CD4-positive, alpha-beta memory T cell (primary cell): Measurements from ENCODE around the gene OR2A7. TPM values are rescaled to one million over a fixed set of nuclear protein-coding genes. Genes with fewer than 3 reads are reported as not detected.
"Not testable (repeated sequence)": the region's sequence is repeated elsewhere in the genome, so short reads cannot be mapped to it uniquely, and the experiment has no call there.

Experiments
- CTCF ChIA-PET: fragments of 350-600 bp; sonication (Branson Sonifier 250); formaldehyde crosslinking; loops from one replicate; lab custom pipeline; 2021; ENCODE audit warnings: inconsistent platforms; ENCODE audit not compliant: partially characterized antibody; lab: Charles Lee
- POLR2A ChIA-PET: fragments of 350-600 bp; sonication (Branson Sonifier 250); formaldehyde crosslinking; loops from one replicate; lab custom pipeline; 2021; ENCODE audit not compliant: partially characterized antibody; lab: Charles Lee
- DNase-seq, 5 donors: peaks; one replicate each; pipeline versions ENCODE4 v3.0.0 to v3.0.0-alpha.2; 2020 to 2022; ENCODE audit warnings: mixed read lengths in 1 of 5
- H3K27ac ChIP-seq: one replicate; pipeline ENCODE4 v1.7.0; 2013; ENCODE audit warnings: low read depth, low read length
- H3K27me3 ChIP-seq: 2 replicates; pipeline ENCODE4 v1.7.0; 2013; ENCODE audit warnings: mild to moderate bottlenecking, low read length, moderate library complexity; ENCODE audit not compliant: insufficient read depth
- H3K36me3 ChIP-seq: 2 replicates; pipeline ENCODE4 v1.7.0; 2013; ENCODE audit warnings: mild to moderate bottlenecking, low read length, moderate library complexity; ENCODE audit not compliant: insufficient read depth
- H3K4me1 ChIP-seq: 2 replicates; pipeline ENCODE4 v1.7.0; 2013; ENCODE audit warnings: mild to moderate bottlenecking, low read length, moderate library complexity; ENCODE audit not compliant: insufficient read depth
- H3K4me3 ChIP-seq, 2 donors: one replicate each; pipeline ENCODE4 v1.7.0; 2013; ENCODE audit warnings: low read length in 2 of 2, mild to moderate bottlenecking in 1 of 2
- H3K9me3 ChIP-seq, 2 donors: one replicate each; pipeline ENCODE4 v1.7.0; 2013; ENCODE audit warnings: low read length in 2 of 2, control low read depth in 1 of 2; ENCODE audit not compliant: control insufficient read depth in 1 of 2
- H3K27ac Mint-ChIP-seq, 7 donors: one replicate each; pipeline ENCODE4 v1.8.0; 2020 to 2021; ENCODE audit warnings: mixed read lengths in 7 of 7, mild to moderate bottlenecking in 6 of 7, inconsistent platforms in 3 of 7, moderate library complexity in 3 of 7
- H3K27me3 Mint-ChIP-seq, 2 donors: one replicate each; pipeline ENCODE4 v1.8.0; 2020 to 2021; ENCODE audit warnings: mixed read lengths in 2 of 2
- H3K36me3 Mint-ChIP-seq, 2 donors: one replicate each; pipeline ENCODE4 v1.8.0; 2020 to 2021; ENCODE audit warnings: mixed read lengths in 2 of 2, inconsistent platforms in 1 of 2, mild to moderate bottlenecking in 1 of 2
- H3K4me1 Mint-ChIP-seq, 4 donors: one replicate each; pipeline ENCODE4 v1.8.0; 2020 to 2021; ENCODE audit warnings: mixed read lengths in 4 of 4, mild to moderate bottlenecking in 1 of 4
- H3K4me3 Mint-ChIP-seq, 8 donors: one replicate each; pipeline ENCODE4 v1.8.0; 2020 to 2021; ENCODE audit warnings: mixed read lengths in 8 of 8, mild to moderate bottlenecking in 7 of 8, moderate library complexity in 6 of 8, inconsistent platforms in 3 of 8
- H3K9me3 Mint-ChIP-seq, 8 donors: one replicate each; pipeline ENCODE4 v1.8.0; 2020 to 2021; ENCODE audit warnings: mixed read lengths in 8 of 8, mild to moderate bottlenecking in 5 of 8, inconsistent platforms in 3 of 8, moderate library complexity in 1 of 8
- intact Hi-C: fragments of 100-400 bp; cut with micrococcal nuclease; formaldehyde crosslinking; loops from one replicate; pipeline ENCODE4 v1.15.1; 2023
- polyA plus RNA-seq, 2 donors: library from polyadenylated mRNA; unstranded; fragments of 300-500 nt; fragmentation: Illumina TruSeq; gene quantifications; one replicate each; pipeline ENCODE4 v1.2.3, GENCODE V29; 2021
- total RNA-seq, 2 experiments: library from RNA; stranded (reverse); gene quantifications; one replicate each; pipeline ENCODE4 v1.2.3, GENCODE V29; 2021

OR2A7 gene
- total and polyA plus RNA-seq, 4 experiments from 2014 or later, result 0.76 to 4.0 (median 3.9) TPM; not detected in 1

DNA sequence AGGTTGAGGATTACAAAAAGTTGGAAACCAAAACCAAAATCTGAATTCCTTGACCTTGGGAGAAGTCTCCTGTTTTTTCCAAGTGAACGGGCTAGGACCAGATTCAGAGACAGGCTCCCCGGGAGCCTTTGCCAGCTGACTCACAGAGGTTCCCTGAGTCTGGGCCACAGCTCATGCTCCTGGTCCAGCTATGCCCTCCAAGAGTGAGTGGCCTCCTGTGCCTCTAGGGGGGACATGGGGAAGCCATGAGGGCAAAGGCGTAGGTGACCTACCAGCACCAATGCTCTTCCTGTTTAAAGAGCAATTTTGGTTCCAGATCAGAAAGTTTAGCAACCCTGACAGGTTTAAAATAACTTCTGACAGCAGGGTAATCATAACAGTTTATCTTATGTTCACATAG, 35.8 kb downstream of the OR2A7 start:
- CTCF ChIA-PET, result not testable (repeated sequence)

GRCh38 chr7:144226866-144227265, 37.7 kb downstream of the OR2A7 start:
- H3K27ac Mint-ChIP-seq, H3K4me1 Mint-ChIP-seq, H3K4me3 ChIP-seq, POLR2A ChIA-PET, H3K27me3 ChIP-seq, H3K36me3 Mint-ChIP-seq, DNase-seq, H3K4me1 ChIP-seq, H3K27ac ChIP-seq, H3K9me3 Mint-ChIP-seq, intact Hi-C loops, H3K27me3 Mint-ChIP-seq, H3K9me3 ChIP-seq, H3K4me3 Mint-ChIP-seq, H3K36me3 ChIP-seq, CTCF ChIA-PET: not testable (repeated sequence)

More for the DNA sequence above, 35.8 kb downstream of the OR2A7 start:
- H3K9me3 ChIP-seq, H3K36me3 ChIP-seq, H3K27ac Mint-ChIP-seq, H3K4me3 Mint-ChIP-seq, H3K27me3 ChIP-seq, H3K27me3 Mint-ChIP-seq, H3K9me3 Mint-ChIP-seq, H3K36me3 Mint-ChIP-seq, DNase-seq, H3K4me1 Mint-ChIP-seq, H3K4me3 ChIP-seq, H3K4me1 ChIP-seq, POLR2A ChIA-PET, intact Hi-C loops, H3K27ac ChIP-seq: not testable (repeated sequence)

DNA sequence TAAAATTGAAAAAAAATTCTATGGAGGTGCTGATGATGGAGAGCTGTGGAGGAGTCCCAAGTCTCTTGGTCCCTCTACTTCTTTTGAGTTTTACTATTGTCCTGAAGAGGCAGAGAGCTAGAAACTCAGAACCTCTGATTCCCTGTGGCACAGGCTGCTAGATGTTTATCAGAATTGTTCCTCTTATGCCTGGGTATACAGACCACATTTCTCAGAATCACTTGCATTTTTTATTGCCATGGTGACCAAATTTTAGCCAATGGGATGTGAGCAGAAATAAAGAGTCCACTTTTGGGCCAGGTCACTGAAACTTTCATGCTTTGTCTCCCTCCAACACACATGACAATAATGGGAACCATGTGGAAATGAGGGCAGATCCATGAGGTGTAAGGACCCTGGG, 40.9 kb downstream of the OR2A7 start:
- not testable (repeated sequence) for H3K4me3 Mint-ChIP-seq

GRCh38 chr7:144220531-144220930, 44.1 kb downstream of the OR2A7 start:
- H3K4me1 Mint-ChIP-seq, intact Hi-C loops, H3K4me1 ChIP-seq, H3K9me3 ChIP-seq, H3K9me3 Mint-ChIP-seq, CTCF ChIA-PET, H3K36me3 ChIP-seq, POLR2A ChIA-PET, H3K27ac ChIP-seq, H3K4me3 ChIP-seq, H3K27ac Mint-ChIP-seq, H3K27me3 ChIP-seq, H3K27me3 Mint-ChIP-seq, H3K36me3 Mint-ChIP-seq, DNase-seq, H3K4me3 Mint-ChIP-seq: not testable (repeated sequence)

More for the DNA sequence above, 40.9 kb downstream of the OR2A7 start:
- intact Hi-C loops, H3K36me3 ChIP-seq, H3K9me3 ChIP-seq, H3K4me3 ChIP-seq, H3K27ac Mint-ChIP-seq, POLR2A ChIA-PET, H3K36me3 Mint-ChIP-seq, DNase-seq, H3K4me1 ChIP-seq, CTCF ChIA-PET, H3K9me3 Mint-ChIP-seq, H3K27me3 Mint-ChIP-seq, H3K4me1 Mint-ChIP-seq, H3K27ac ChIP-seq, H3K27me3 ChIP-seq: not testable (repeated sequence)

- POLR2A ChIA-PET, H3K9me3 ChIP-seq, H3K4me1 Mint-ChIP-seq, H3K27ac ChIP-seq, H3K36me3 ChIP-seq, CTCF ChIA-PET, H3K4me3 Mint-ChIP-seq, H3K27ac Mint-ChIP-seq, H3K4me1 ChIP-seq, H3K27me3 Mint-ChIP-seq, DNase-seq, H3K27me3 ChIP-seq, H3K4me3 ChIP-seq, intact Hi-C loops, H3K9me3 Mint-ChIP-seq, H3K36me3 Mint-ChIP-seq: not testable (repeated sequence)
Observed at GRCh38 chr7:144219149-144219548, 45.4 kb downstream of the OR2A7 start.

GRCh38 chr7:144218581-144218980, 46.0 kb downstream of the OR2A7 start:
- H3K27me3 Mint-ChIP-seq, H3K36me3 Mint-ChIP-seq, H3K27me3 ChIP-seq, H3K36me3 ChIP-seq, H3K4me1 Mint-ChIP-seq, POLR2A ChIA-PET, CTCF ChIA-PET, H3K4me1 ChIP-seq, H3K4me3 Mint-ChIP-seq, intact Hi-C loops, H3K27ac ChIP-seq, H3K4me3 ChIP-seq, DNase-seq, H3K9me3 ChIP-seq, H3K9me3 Mint-ChIP-seq: not testable (repeated sequence)
- peak overlapping the region in 1 of 7 donors; percentile 8 for H3K27ac Mint-ChIP-seq

DNA sequence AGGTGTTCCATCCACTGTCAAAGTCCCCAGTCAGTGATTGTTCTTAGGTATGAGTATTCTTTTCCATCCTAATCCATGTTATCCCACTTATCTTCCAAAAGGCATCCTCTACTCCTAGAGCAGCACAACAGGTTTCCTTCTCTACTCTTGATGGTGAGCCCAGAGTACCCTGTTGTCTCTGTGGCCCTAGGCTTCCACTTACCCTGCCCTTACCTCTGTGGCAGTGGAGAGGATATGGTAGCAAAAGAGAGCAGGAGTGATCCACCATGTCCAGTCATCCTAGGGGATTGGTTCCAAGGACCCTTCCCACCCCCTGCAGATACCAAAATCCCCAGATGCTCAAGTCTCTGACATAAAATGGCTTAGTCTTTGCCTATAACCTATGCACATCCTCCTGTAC, 47.4 kb downstream of the OR2A7 start:
- H3K4me1 Mint-ChIP-seq, H3K27ac ChIP-seq, POLR2A ChIA-PET, H3K36me3 ChIP-seq, H3K27me3 ChIP-seq, DNase-seq, H3K4me3 ChIP-seq, intact Hi-C loops, H3K9me3 ChIP-seq, H3K9me3 Mint-ChIP-seq, H3K4me3 Mint-ChIP-seq, CTCF ChIA-PET, H3K36me3 Mint-ChIP-seq, H3K4me1 ChIP-seq, H3K27ac Mint-ChIP-seq, H3K27me3 Mint-ChIP-seq: not testable (repeated sequence)
